CD1c-positive myeloid dendritic cell (primary cell): Measurements from ENCODE around the gene SLC26A4.

Experiments
- DNase-seq: peaks from one replicate; pipeline ENCODE4 v3.0.0-alpha.2; 2016; ENCODE audit errors: extremely low spot score

The SLC26A4 gene

DNA sequence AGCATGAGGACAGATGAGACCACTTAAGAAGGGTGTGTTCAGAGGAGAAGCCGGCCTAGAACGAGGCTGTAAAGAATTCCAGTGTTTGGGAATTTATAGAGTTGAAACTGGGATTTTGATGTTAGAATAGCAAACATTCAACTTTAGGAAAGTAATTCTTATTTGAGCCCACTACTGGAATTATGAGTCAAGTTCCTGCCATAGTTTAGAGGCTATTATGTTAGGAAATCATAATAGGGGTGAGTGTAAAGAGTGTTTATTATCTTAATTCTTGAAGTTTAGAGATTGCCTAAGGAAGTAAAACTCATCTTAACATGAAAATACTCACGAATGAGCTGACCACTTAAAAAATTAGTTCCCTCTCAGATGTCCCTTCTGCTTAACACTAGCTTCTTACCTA lies 85.4 kb downstream of the SLC26A4 start:
- DNase-seq = no peak

DNA sequence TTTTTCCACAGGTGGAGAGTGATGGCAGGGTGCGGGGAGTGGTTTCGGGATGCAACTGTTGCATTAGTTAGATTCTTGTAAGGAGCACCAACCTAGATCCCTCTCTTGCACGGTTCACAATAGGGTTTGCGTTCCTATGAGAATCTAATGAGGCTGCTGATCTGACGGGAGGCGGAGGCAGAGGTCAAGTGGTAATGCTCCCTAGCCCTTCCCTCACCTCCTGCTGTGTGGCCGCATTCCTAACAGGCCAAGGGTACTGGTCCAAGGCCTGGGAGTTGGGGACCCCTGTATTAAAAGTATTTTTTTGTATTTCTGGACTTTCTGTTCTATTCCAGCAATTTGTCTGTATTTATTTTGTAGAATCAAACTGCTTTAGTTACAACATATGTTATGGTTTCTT lies 90.5 kb downstream of the SLC26A4 start:
- no peak for DNase-seq

DNA sequence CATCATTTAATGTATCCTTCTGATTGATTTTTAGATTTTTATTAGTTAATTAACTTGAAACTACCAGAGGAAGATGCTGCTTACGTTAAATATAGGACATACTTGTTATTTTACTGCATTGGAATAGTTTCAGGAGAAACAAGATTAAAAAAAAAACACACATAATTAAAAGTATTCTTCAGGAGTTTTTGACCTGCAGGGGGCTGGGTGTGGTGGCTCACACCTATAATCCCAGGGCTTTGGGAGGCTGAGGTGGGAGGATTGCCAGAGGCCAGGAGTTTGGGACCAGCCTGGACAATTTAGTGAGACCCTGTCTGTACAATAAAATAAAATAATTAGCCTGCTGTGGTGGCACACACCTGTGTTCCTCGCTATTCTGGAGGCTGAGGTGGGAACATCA lies 94.0 kb downstream of the SLC26A4 start:
- no peak for DNase-seq

DNA sequence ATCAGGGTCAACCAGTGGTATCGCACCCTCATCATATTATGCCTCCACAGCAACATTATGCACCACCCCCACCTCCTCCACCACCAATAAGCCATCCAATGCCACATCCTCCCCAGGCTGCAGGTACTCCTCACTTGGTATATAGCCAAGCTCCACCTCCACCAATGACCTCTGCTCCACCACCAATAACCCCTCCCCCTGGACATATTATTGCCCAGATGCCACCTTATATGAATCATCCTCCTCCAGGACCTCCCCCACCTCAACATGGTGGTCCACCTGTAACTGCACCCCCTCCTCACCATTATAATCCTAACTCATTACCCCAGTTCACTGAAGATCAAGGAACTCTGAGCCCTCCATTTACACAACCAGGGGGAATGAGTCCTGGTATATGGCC lies 98.0 kb downstream of the SLC26A4 start:
- DNase-seq = no peak

DNA sequence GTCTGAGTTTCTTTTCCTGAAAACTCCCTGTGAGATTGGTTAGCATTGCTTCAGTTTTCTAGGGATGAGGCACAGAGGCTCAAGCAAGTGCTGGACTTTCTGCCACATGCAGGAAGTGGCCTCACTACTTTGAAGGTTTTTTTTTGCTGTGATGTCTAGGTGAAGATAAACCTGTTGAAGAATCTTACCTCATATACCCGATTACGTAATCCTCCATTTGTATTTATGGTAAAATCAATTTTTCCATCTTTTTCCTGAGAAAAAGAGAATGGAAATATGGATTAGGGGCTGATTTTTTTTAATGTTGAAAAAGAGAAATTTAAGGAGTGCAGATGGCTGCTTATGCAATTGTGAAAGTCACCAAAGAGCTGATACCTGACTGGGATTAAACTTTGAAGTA lies 106.8 kb downstream of the SLC26A4 start:
- no peak for DNase-seq
